GM08714 (cell line): ENCODE data around the gene DUOX1.
"Not testable (repeated sequence)": the region's sequence is repeated elsewhere in the genome, so short reads cannot be mapped to it uniquely, and the experiment has no call there.

Experiments
- H3K4me3 ChIP-seq: fragments of 200-500 bp; sonication (Bioruptor generic); 2 replicates; pipeline ENCODE4 v1.5.1; 2014; ENCODE audit warnings: mild to moderate bottlenecking, low read length, inconsistent platforms
- ZNF274 ChIP-seq: IDR thresholded peaks from 2 replicates; pipeline ENCODE4 v1.6.1; 2012; ENCODE audit warnings: mild to moderate bottlenecking, low read depth, low read length

The DUOX1 gene

DNA sequence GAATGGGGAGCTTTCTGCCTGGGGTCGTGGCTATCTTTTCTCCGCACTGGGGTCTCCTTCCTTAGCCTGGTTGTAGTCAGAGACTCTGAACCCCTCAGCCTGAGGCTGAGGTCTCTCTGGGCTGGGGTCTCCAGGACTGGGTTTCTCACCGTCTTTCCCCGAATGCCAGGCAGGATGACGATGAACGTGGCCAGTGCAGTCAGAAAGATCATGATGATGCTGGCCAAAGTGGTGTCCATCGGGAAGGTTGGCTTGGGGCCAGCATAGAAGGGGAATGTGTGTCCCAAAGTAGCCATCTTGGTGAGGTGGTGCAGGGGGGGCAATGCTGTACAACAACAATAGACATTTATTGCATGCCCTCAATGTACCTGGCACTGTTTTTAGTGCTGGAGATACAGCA is 7.1 kb upstream of the DUOX1 start:
- no peak overlapping the region for H3K4me3 ChIP-seq
- TF ChIP-seq ZNF274, result no peak

DNA sequence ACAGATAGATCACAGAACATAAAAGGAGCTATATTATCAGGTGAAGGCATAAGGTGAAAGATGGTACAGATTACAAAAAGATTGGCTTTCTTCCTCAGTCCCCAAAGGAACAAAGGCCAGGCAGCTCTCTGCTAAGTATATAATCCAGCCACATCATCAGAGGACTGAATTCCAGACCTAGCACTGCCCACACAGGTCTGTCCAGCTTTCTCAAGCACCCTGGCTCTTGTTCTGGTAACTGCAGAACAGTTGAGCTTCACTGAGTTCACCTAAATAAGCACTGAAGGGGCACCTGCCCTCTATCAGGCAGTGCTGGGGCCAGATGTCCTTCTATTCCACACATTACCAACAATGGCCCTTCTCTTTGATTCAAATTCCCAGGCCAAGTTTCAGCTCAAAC is 6.4 kb upstream of the DUOX1 start:
- H3K4me3 ChIP-seq, result no peak overlapping the region
- TF ChIP-seq ZNF274, result no peak

DNA sequence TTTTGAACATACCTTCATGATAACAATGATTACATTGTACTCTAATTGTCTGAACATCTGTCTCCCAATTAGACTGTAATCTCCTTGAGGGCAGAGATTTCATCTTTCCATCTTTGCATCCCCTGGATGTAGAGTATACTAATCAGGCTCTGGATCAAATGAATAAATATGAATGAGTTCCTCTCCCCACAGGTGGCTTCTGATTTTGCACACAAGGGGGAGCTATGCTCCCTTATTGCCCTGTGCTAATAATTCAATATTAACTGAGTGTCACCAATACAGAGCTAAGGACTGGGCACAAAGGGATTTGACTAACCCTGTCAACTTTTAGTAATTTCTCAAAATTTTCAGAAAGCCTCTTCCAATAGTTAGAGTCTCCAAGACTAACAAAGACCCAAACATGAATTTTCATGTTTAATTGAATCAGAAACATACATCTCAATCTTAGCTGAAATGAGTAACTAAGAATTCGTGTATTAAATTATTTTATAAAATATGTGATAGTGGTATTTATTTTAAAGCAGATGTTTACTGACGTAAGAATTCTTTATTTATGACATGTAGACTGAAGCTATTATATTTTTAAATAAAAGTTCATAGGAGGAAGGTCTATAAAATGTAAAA is 3.1 kb upstream of the DUOX1 start:
- no peak for TF ChIP-seq ZNF274
- H3K4me3 ChIP-seq, result no peak overlapping the region

DNA sequence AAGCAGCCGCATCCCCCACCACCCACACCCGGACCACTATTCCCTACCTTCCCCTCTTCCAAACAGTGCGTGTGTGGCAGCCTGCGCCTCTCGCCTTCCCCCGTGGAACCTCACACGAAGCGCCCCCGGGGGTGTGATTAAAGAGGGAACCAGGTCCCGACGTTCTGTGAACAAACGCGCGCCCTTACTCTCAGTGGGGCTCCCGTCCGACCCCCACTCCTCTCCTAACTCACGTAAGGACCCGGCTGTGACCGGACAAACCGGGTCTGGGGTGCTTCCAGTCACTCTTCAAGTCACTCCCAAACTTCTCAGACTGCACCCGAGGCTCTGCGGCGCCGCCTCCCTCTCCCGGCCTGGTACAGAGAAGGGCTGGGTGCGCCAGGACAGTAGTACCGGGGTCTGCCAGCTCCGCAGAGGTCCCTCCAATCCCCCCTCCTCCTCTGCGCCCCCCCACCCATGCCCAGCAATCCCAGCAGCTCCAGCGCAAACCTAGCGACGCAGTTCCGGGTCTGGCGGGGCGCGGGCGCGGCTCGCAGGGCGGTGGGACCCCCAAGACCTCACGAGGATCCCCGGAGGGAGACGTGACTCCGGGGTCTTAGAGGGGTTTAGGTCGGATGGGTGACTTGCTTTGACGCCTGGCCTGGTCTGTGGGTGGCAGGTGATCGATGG is 689 bp upstream of the DUOX1 start:
- TF ChIP-seq ZNF274, result no peak
- H3K4me3 ChIP-seq, result no peak overlapping the region

DNA sequence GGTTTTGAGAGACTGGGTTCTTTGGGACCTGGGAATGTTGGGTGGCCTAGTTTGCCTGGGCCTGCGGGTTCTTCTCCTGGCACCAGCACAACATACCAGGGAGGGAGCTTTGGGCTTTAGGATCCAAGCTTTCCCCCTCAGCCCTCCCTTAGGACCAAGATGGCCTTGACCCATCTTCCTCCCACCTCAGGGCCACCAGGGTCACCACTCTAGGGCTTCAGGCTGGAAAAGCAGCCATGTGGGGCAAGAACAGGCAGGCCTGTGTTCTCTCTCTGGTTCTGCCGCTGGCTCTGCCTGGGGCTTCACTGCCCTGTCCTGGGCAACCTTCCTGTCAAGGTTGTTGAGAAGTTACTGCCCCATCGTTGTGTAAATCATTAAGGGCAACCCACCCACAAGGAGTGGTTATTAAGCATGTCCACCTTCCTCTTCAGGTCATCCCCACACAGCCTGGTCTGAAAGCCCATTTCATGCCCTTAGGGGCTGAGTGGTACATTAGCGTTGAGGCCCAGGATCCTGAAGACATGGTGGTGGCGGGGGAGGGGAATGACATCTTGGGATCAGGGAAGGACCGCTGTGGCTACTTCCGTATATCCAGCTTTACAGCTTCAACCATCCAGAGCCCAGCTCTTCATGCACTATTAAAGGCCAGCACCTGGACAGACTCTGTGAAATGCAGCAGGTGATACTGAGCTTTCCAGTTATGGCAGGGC is 652 bp downstream of the DUOX1 start:
- no peak for TF ChIP-seq ZNF274
- no peak overlapping the region for H3K4me3 ChIP-seq

DNA sequence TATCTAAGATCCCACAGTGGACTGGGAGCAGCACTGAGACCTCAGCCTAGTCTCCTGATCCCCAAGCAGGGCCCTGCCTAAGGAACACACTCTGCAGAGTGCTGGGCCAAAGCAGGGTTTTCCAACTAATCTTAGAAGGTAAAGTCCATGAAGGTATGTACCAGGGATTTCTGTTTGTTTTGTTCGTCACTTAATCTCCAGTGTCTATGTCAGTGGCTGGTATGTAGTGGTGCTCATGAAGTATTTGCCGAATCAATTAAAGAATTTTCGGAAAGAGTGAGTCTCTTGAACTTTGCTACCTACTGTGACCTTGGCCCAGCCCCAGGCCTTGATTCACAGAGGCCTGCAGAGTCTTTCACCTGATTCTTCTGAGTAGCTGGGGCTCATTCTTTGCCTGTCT is 1.7 kb downstream of the DUOX1 start:
- TF ChIP-seq ZNF274, result no peak
- H3K4me3 ChIP-seq, result no peak overlapping the region

DNA sequence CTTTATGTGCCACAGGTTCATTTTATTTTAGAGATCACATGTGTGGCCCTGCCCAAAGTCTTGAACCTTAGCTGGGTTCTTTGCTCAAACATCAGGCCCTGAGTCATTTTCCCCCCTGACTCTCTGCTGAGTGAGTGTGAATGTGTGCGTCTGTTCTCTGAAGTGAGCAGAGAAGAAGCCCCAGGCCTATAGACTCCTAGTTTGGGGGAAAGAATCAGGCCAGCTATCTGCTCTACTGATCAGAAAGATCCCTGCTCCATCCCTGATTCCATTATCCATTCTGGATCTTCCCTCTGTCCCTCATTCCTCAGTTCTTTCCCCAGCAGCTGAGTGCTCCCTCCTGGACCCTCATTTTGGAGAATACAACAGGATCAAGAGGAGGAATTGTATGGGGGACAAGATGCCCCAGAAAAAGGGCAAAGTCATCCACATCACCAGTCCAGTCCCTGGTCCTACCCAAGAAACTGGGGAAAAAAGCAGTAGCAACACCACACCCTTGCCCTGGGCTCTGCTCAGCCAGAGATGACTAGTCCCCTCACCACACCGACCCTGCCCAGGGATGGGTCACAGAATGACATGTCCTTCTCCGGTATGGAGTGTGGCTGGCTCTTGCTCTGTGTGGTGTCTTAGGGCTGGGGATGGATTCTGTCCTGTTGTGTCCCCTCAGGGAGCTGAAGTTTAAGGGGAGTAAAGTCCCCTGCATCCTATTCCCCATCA is 3.2 kb downstream of the DUOX1 start:
- no peak for TF ChIP-seq ZNF274

DNA sequence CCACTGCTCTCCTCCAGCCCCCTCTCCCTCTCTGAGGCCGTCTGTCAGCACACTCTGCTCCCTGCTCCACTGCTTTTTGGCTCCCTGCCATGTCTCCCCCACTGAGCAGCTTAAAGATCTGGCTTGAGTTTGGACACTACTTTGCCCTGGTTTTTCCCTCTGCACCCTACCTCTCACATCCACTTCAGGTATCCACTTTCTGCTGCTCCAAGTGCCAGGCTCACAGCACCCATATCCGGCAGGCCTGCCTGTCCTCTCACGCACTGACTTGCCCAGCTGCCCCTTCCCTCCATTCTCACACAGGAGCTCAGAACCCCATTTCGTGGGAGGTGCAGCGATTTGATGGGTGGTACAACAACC is 3.7 kb downstream of the DUOX1 start:
- no peak overlapping the region for H3K4me3 ChIP-seq
- no peak for TF ChIP-seq ZNF274

More for the DNA sequence above, 3.2 kb downstream of the DUOX1 start:
- no peak overlapping the region for H3K4me3 ChIP-seq

DNA sequence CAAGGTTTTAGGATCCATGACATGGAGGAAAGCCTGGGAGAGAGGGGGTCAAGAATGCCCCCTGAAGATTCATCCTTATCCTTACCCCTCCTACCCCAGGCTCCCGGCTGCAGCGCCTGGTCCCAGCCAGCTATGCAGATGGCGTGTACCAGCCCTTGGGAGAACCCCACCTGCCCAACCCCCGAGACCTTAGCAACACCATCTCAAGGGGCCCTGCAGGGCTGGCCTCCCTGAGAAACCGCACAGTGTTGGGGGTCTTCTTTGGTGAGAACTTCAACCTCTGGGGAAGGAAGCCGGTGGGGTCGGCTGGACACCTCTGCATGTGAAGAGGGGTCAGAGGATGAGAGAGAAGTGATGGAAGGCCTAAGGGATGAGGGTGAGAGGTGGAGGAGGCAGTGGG is 4.3 kb downstream of the DUOX1 start:
- no peak overlapping the region for H3K4me3 ChIP-seq
- no peak for TF ChIP-seq ZNF274

DNA sequence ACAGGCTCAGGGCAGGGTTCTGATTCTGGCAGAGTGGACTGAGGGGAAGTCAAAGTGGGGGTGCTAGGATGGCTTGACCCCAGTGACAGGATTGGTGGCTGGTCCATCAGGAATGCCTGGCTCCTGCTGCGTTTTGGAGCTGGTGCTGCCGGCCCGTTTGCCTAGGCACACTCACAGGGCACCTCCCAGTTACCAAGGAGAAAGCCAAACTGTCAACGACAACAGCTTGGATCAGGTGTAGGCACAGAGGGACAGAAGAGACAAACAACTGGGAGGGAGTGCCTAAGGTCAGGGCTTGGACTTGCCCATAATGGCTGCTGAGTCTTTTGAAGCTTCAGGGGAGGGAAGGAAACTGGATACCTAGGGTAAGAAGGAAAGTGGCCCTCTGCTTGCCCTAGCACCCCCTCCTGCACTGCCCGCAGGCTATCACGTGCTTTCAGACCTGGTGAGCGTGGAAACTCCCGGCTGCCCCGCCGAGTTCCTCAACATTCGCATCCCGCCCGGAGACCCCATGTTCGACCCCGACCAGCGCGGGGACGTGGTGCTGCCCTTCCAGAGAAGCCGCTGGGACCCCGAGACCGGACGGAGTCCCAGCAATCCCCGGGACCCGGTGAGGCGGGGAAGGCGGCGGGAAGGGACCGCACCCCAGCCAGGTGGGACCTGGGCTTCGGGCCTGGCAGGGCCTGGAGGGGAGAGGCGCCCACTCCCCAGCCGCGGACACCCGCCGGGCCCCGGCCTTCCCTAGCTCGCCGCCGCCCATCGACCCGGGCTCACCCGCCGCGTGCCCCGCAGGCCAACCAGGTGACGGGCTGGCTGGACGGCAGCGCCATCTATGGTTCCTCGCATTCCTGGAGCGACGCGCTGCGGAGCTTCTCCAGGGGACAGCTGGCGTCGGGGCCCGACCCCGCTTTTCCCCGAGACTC is 5.1 kb downstream of the DUOX1 start:
- H3K4me3 ChIP-seq, result no peak overlapping the region

DNA sequence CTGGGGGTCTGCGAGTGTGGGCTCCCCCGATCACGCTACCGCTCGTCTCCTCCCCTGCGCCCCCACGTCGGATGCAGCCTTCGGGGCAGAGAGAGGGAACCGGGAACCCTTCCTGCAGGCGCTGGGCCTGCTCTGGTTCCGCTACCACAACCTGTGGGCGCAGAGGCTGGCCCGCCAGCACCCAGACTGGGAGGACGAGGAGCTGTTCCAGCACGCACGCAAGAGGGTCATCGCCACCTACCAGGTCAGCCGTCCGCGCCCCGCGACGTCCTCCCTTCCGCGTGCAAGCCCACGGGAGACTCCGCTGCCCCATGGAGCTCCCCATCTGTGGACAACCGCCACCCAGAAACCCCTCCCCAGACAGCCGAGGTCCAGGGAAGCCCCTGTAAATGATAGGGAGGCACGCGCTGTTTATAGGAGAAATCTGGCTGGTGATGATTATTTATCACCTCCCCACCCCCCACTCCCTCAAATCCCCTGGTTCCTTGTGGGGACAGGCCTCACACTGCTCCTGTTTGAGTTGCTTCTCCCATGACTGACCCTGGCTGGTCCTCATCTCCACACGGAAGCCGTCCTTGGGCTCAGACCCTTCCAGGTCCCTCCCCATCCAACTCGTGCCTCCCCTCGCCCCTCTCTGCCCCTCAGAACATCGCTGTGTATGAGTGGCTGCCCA is 6.0 kb downstream of the DUOX1 start:
- not testable (repeated sequence) for H3K4me3 ChIP-seq

More for the DNA sequence above, 5.1 kb downstream of the DUOX1 start:
- TF ChIP-seq ZNF274, result no peak

DNA sequence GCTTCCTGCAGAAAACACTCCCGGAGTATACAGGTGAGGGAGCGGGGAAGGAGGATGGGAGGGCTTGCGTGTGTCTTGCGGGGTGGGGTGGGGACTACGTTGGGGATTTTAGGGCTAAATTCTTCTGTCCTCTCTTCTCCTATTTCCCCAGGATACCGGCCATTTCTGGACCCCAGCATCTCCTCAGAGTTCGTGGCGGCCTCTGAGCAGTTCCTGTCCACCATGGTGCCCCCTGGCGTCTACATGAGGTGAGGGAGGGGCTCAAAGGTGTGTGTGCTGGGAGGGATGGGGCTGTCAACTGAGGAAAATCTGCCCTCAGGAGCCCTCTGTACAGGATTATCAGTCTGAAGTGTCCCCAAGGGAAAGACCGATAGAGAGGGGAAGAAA is 6.6 kb downstream of the DUOX1 start:
- H3K4me3 ChIP-seq, result no peak overlapping the region
- TF ChIP-seq ZNF274, result no peak

DNA sequence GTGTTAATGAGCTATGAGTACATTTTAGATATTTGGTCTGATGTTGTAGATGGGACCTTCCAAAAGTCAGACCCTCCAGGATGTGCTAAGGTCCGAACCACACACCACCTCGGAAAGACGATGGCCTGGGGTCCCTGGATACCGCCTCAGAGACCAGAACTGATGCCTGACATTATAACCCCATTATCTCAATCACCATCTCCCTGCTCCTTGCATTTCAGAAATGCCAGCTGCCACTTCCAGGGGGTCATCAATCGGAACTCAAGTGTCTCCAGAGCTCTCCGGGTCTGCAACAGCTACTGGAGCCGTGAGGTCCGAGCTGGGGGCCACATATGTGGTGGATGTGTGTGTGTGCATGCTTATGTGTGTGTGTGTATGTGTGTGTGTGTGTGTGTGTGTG is 7.9 kb downstream of the DUOX1 start:
- H3K4me3 ChIP-seq, result no peak overlapping the region
- TF ChIP-seq ZNF274, result no peak
